Testis (tissue), 2 donors: ENCODE results near the gene PPFIBP2.

Source experiments
- CTCF ChIP-seq, 3 experiments: fragments of 450-650 bp in 2 of 3; fragments of 200-600 bp in 1 of 3; sonication (generic) in 1 of 3; IDR thresholded peaks; one replicate each; pipeline ENCODE4 v1.5.1; 2016 to 2019; ENCODE audit warnings: antibody characterized with exemption in 3 of 3, mild to moderate bottlenecking in 2 of 3, moderate library complexity in 1 of 3
- POLR2A ChIP-seq: fragments of 450-650 bp; IDR thresholded peaks from one replicate; pipeline ENCODE4 v1.6.1; 2017; ENCODE audit warnings: antibody characterized with exemption, mild to moderate bottlenecking, moderate library complexity

GRCh38 chr11:7570241-7570640, 56.4 kb downstream of the PPFIBP2 start:
- TF ChIP-seq POLR2A, result no peak
- TF ChIP-seq CTCF (IDR thresholded peaks at IDR 0.05), result no peak
